ENCODE results near the gene NMUR1.
"Not testable (repeated sequence)": the region's sequence is repeated elsewhere in the genome, so short reads cannot be mapped to it uniquely, and the experiment has no call there.

NMUR1 gene

DNA sequence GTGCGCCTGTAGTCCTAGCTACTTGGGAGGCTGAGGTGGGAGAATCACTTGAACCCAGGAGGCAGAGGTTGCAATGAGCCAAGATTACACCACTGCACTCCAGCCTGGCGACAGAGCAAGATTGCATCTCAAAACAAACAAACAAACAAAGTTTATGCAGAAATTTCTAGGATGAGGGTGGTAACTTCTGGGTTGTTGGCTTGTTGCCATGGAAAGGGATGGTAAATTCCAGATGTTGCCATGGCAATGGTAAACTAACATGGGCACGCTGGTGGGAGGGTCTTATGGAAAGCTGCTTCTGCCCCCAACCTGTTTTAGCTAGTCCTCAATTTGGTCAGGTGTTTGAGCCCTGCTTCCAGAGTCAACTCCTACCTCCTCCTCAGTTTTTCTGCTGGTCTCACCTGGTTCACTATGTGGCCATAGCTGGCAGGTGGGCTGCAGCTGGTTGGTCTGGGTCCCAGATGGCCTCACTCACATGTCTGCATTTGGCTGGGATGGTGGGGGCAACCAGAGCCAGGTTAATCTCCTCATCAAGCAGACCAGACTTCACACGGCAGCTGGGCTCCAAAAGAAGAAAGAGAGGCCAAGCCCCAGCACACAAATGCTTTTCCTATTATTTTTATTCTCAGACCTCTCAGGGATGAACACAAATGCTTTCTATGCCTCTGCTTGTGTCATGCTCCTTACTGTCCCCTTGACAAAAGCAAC lies 35.8 kb upstream of the NMUR1 start:
- Mint-ChIP-seq H3K27ac (no peak overlapping the region), H3K27me3 (peaks cover 19% of the 10 kb centered on the region), H3K4me3 (no peak overlapping the region), H3K9me3 (no peaks in the 10 kb centered on the region), H3K36me3 (ENCODE audit: low read depth) (no peaks in the 10 kb centered on the region), H3K4me1 (ENCODE audit: low read depth) (peaks cover 8% of the 10 kb centered on the region)
- intact Hi-C loops (cut with micrococcal nuclease), result no loop called here

DNA sequence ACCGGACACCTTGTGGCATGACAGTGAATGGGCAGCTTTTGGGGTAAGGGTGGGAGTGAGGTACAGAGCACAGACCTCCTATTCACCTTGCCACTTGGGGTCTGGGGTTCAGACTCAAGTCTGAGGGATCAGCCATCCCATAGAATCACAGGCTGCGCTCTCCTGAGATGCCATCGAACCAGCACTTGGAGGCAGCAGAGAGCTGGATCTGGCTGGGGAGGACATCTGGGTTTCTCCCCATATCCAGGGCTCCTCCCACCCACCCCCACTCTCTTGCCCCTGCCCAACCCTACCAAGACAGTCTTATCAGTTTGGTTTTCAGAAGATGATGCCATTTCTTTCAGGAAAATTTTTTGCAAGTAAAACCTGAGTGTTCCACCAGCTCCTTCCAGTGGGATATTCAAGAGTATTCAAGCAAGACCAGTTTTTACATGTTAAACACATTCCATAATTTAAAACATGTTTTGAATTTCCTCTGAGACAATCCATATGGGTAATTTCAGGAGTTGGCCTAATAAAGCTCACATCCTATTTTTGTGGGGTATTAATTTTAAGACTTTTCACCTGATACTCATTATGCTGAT lies 33.2 kb upstream of the NMUR1 start:
- H3K9me3 Mint-ChIP-seq, result no peaks in the 10 kb centered on the region
- no peak overlapping the region for H3K27ac Mint-ChIP-seq
- peaks cover 5% of the 10 kb centered on the region for H3K4me1 Mint-ChIP-seq (ENCODE audit: low read depth)
- H3K27me3 Mint-ChIP-seq, result peaks cover 13% of the 10 kb centered on the region
- intact Hi-C loops (cut with micrococcal nuclease), result loop anchor here (1.0 kb wide), 1 partner anchor 38 kb away; no protein-coding TSS in a partner anchor
- H3K36me3 Mint-ChIP-seq (ENCODE audit: low read depth), result no peaks in the 10 kb centered on the region
- H3K4me3 Mint-ChIP-seq, result no peak overlapping the region

DNA sequence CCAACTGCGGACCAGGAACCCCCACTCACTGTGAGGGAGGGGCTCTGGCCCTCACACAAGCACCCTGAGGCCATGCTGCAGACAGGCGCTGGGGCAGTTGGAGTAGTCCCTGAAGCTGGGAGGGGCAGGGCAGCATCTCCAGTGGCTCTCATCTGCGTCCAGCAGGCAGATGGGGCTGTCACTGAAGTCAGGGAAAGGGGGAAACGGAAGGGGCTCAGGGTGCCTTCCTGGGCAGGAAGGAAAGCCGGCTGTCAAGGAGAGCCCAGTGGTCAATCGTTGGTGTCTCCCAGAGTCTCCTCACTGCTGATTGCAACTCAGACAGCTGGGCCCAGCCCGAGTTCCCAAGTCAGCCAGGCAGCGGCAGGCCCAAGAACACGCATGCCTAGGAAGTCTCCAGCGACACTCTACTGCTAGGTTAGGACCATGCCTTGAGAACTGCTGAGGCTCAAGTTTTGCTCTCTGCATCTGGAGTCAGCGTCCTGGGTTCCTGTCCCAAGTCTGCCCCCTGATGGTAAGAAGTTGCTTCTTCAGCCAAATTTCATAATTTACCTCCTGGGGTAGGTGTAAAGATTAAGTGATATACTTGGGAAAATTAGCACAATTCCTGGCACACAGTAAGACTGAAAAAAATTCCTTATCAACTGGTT lies 27.4 kb upstream of the NMUR1 start:
- H3K4me1 Mint-ChIP-seq (ENCODE audit: low read depth), result peaks cover 34% of the 10 kb centered on the region
- H3K36me3 Mint-ChIP-seq (ENCODE audit: low read depth), result peaks cover 10% of the 10 kb centered on the region
- intact Hi-C loops (cut with micrococcal nuclease), result loop anchor here (1.0 kb wide), 3 partner anchors 27 to 75 kb away; partner anchors contain the start of gene NMUR1
- H3K4me3 Mint-ChIP-seq, result no peak overlapping the region
- peaks cover 11% of the 10 kb centered on the region for H3K9me3 Mint-ChIP-seq
- H3K27ac Mint-ChIP-seq, result no peak overlapping the region
- peaks cover 54% of the 10 kb centered on the region for H3K27me3 Mint-ChIP-seq

DNA sequence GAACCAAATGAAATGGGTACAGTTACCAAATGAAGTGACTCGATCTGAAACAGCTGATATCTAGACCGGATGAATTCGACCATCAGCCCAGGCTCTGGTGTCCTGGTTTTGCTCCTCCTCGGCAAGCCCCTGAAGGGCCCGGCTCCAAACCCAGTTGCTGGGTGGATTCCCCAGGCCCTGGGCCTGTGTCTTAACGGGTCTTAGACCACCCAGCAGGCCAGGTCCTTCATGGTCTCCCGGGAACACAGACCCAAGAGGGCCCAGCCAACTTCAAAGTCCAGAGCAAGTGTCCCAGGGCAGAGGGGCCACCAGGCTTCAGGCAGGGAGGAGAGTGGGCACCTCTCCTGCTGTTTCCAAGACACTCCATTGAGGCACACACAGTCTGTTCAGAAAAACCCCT lies 26.7 kb upstream of the NMUR1 start:
- Mint-ChIP-seq H3K9me3 (peaks cover 15% of the 10 kb centered on the region), H3K4me1 (ENCODE audit: low read depth) (peaks cover 34% of the 10 kb centered on the region), H3K27ac (no peak overlapping the region), H3K4me3 (no peak overlapping the region), H3K36me3 (ENCODE audit: low read depth) (peaks cover 13% of the 10 kb centered on the region), H3K27me3 (peaks cover 55% of the 10 kb centered on the region)
- intact Hi-C loops (cut with micrococcal nuclease), result loop anchor here (1.0 kb wide), 1 partner anchor 27 kb away; the partner anchor contains the start of gene NMUR1

DNA sequence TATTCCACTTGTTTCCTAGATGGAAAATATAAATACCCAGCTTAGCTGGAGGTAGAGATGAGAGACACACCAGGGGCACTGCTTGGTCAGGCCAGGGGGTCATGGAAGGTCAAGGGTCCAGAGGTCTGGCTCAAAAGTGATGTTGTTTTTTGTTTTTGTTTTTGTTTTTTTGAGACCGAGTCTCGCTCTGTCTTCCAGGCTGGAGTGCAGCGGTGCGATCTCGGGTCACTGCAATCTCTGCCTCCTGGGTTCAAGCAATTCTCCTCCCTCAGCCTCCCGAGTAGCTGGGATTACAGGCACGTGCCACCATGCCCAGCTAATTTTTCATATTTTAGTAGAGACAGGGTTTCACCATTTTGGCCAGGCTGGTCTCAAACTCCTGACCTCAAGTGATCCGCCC lies 26.3 kb upstream of the NMUR1 start:
- H3K4me3 Mint-ChIP-seq; H3K27ac Mint-ChIP-seq; intact Hi-C loops (cut with micrococcal nuclease): not testable (repeated sequence)
- Mint-ChIP-seq H3K27me3 (peaks cover 60% of the 10 kb centered on the region), H3K4me1 (ENCODE audit: low read depth) (peaks cover 34% of the 10 kb centered on the region), H3K36me3 (ENCODE audit: low read depth) (peaks cover 13% of the 10 kb centered on the region), H3K9me3 (peaks cover 15% of the 10 kb centered on the region)

DNA sequence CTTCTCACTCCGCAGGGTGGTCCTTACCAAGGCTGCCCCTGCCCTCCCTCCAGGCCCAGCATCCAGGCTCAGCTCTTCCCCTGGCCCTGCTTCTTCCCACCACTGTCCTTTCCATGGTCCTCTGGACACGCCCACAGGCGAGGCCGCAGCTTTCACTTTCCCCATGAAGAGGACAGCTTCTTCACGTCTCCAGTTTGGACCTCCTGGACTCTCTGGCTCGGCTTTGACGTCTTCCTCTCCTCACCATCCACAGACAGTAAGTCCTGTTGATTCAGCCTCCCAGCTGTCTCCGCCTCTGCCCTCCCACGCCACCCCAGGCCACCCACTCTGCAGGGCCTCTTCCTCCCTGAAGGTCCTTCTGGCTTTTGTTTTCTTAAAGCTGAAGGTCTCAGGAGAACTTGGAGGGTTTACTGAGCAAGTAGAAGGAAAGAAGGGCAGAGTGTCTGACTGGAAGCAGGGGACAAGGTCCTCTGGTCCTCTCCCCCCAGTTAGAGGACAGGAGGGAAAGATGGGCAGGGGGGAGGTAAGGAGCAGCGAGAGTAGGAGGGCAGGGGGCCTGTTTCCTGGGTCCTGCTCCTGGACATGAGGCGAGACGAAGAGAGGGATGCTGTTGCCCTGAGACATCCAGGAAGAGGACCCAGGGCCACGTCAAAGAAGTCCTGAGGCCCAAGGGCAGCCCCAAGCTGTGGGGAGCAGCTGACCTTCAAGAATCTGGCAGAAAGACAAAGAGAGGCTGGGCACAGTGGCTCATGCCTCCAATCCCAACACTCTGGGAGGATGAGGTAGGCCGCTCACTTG lies 24.7 kb upstream of the NMUR1 start:
- Mint-ChIP-seq H3K27me3 (peaks cover 75% of the 10 kb centered on the region), H3K9me3 (peaks cover 15% of the 10 kb centered on the region), H3K4me3 (peak overlapping the region; percentile 61), H3K36me3 (ENCODE audit: low read depth) (peaks cover 13% of the 10 kb centered on the region), H3K4me1 (ENCODE audit: low read depth) (peaks cover 36% of the 10 kb centered on the region), H3K27ac (no peak overlapping the region)
- intact Hi-C loops (cut with micrococcal nuclease), result no loop called here

DNA sequence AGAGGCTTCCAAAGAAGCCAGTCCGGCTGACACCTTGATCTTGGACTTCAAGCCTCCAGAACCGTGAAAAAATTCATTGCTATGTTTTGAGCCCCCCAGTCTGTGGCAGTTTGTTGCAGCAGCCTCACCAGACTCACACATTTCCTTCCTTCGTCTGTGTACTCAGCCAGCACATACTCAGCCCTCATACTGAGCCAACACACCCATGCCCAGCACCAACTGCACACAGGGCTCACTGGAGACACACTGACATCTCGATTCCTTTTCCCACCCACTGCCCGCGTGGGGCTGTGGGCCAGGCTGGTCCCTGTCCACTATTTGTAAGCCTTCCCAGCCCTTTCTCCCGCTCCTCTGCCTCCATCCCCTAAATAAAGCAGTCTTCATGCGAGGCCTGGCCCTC lies 24.1 kb upstream of the NMUR1 start:
- Mint-ChIP-seq H3K4me3 (peak overlapping the region; percentile 61), H3K36me3 (ENCODE audit: low read depth) (peaks cover 13% of the 10 kb centered on the region), H3K9me3 (peaks cover 15% of the 10 kb centered on the region), H3K4me1 (ENCODE audit: low read depth) (peaks cover 42% of the 10 kb centered on the region), H3K27ac (no peak overlapping the region), H3K27me3 (peaks cover 81% of the 10 kb centered on the region)
- intact Hi-C loops (cut with micrococcal nuclease), result no loop called here

DNA sequence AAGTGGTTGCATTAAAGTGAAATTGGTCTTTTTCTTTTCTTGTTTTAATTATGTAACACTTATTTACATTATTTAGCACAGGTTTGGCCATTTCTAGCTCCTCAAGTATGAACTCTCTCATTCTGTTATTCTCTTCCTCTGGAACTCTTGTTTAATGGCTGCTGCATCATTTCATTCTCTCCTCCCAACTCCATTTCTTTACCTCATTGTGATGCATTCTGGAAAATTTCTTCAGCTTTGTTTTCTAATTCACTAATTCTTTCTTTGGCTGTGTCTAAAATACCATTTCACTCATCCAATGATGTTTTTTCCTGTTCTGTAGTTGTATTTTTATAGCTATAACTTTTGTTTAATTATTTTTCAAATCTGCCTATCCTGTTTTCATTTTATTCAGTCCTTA lies 22.5 kb upstream of the NMUR1 start:
- H3K36me3 Mint-ChIP-seq (ENCODE audit: low read depth), result peaks cover 13% of the 10 kb centered on the region
- peaks cover 50% of the 10 kb centered on the region for H3K4me1 Mint-ChIP-seq (ENCODE audit: low read depth)
- intact Hi-C loops (cut with micrococcal nuclease), result no loop called here
- H3K9me3 Mint-ChIP-seq, result peaks cover 15% of the 10 kb centered on the region
- H3K27ac Mint-ChIP-seq, result no peak overlapping the region
- H3K27me3 Mint-ChIP-seq, result peaks cover 92% of the 10 kb centered on the region
- no peak overlapping the region for H3K4me3 Mint-ChIP-seq

DNA sequence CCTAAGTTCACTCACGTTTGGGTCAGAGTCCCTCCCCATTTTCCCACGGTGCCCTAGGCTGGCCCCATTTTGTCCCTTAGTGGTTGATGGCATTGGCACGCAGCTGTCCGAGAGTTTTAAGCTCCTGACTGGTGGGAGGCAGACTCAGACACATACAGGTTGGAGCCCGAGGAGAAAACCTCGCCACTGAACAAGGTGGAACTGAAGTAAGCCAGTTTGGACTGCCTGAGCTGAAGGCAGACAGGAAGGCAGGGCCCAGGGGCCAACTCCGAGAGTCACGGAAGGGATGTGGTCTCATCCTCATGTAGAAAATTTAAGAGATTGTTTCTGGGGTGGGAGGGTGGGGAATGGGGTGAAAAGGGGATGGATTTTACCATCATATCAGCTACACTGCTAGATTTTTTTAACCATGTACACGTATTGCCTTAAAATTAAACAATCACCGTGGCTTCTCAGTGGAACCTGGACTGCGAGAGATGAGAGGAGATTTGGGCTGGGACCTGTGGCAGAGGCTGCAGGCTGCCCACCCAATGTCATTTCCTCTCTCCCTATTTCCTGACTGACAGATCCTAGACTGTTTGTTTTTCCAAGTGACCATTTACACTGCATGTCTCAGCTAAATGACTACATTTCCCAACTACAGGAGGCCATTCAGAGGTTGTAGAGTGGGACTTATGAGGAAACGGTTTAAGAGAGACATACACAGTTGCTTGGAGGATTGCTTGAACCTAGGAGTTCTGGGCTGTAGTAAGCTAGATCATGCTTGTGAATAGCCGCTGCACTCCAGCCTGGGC lies 19.4 kb upstream of the NMUR1 start:
- Mint-ChIP-seq H3K27ac (no peak overlapping the region), H3K9me3 (peaks cover 15% of the 10 kb centered on the region), H3K27me3 (peaks cover 85% of the 10 kb centered on the region), H3K4me3 (no peak overlapping the region), H3K36me3 (ENCODE audit: low read depth) (peaks cover 13% of the 10 kb centered on the region), H3K4me1 (ENCODE audit: low read depth) (peaks cover 58% of the 10 kb centered on the region)
- intact Hi-C loops (cut with micrococcal nuclease), result no loop called here

DNA sequence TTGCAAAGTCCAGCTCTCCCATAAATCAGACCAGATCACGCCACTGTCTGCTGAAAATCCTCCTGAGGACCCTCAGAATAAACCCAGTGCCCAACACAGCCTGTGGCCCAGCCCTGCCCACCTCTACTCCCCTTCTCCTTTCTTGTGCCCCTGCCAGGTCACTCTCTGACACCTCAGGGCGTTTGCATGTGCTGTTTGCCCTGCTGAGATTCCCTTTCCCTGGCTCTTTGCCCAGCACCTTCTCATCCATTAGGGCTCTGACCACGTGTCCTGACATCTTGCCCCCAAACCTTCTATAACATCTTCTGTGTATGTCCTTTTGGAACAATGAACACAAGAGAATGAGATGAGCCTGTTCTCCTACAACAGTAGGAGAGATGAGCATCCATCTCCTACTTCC lies 18.5 kb upstream of the NMUR1 start:
- Mint-ChIP-seq H3K4me1 (ENCODE audit: low read depth) (peaks cover 52% of the 10 kb centered on the region), H3K4me3 (no peak overlapping the region), H3K27ac (no peak overlapping the region), H3K27me3 (peaks cover 84% of the 10 kb centered on the region), H3K9me3 (peaks cover 15% of the 10 kb centered on the region), H3K36me3 (ENCODE audit: low read depth) (peaks cover 13% of the 10 kb centered on the region)
- intact Hi-C loops (cut with micrococcal nuclease), result no loop called here

DNA sequence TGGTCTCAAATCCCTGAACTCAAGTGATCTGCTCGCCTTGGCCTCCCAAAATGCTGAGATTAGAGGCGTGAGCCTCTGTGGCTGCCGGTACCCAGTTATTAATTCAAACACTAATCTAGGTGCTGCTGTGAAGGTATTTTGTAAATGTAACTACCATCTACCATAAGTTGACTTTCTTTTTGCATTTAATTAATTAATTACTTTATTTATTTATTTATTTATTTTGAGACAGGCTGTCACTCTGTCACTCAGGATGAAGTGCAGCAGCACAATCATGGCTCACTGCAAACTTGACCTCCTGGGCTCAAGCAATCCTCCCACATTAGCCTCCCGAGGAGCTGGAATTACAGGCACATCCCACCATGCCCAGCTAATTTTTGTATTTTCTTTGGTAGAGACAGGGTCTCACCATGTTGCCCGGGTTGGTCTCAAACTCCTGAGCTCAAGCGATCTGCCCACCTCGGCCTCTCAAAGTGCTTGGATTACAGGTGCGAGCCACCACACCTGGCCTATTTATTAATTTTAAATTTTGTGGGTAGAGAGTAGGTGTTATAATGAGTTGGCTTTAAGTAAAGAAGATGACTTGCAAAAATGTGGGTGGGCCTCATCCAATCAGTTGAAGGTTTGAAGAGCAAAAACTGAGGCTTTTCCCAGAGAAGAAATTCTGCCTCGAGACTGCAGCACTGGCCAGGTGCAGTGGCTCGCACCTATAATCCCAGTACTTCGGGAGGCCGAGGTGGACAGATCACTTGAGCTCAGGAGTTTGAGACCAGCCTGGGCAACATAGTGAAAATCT lies 17.3 kb upstream of the NMUR1 start:
- Mint-ChIP-seq H3K4me3 (no peak overlapping the region), H3K27ac (no peak overlapping the region), H3K4me1 (ENCODE audit: low read depth) (peaks cover 45% of the 10 kb centered on the region), H3K9me3 (peaks cover 15% of the 10 kb centered on the region), H3K36me3 (ENCODE audit: low read depth) (peaks cover under 1% of the 10 kb centered on the region), H3K27me3 (peaks cover 84% of the 10 kb centered on the region)
- intact Hi-C loops (cut with micrococcal nuclease), result no loop called here

DNA sequence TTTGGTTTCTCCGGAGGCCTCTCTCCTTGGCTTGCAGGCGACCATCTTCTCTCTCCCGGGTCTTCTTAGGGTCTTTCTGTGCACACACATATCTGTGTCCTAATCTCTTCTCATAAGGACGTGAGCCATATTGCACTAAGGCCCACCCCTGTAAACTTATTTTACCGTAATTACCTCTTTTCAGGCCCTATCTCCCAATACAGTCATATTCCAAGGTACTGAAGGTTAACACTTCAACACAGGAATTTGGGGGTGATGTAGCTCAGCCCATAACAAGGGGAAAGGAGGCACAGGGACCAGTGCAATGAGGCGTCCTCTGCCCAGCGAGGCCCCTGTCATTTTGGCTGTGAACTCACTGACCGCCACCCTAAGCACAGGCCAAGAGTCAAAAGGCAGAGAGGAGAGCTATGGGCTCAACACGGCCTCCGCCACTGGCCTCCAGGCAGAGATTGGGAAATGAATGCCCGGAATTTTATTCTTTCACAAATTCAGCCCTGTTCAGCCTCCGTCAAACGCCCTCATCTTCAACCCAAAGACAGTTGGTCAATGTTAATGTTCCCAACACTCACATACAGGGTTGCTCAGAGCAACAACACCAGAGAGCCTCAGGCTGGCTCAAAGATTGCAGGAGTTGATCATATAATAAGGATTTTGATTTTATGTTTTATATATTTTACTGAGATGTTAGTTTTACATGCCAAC lies 15.9 kb upstream of the NMUR1 start:
- Mint-ChIP-seq H3K27ac (no peak overlapping the region), H3K9me3 (peaks cover 25% of the 10 kb centered on the region), H3K27me3 (peaks cover 90% of the 10 kb centered on the region), H3K36me3 (ENCODE audit: low read depth) (no peaks in the 10 kb centered on the region), H3K4me1 (ENCODE audit: low read depth) (peaks cover 45% of the 10 kb centered on the region), H3K4me3 (no peak overlapping the region)
- intact Hi-C loops (cut with micrococcal nuclease), result no loop called here
